Heart right ventricle (tissue), 16 donors: ENCODE results near the gene GJB2. TPM values are rescaled to one million over a fixed set of nuclear protein-coding genes. Genes with fewer than 3 reads are reported as not detected.
A peak's percentile ranks its signal among the peaks of the same experiment; 100 is the strongest.

ENCODE experiments used
- ATAC-seq, 8 donors: fragments of 200-7000 bp; cut with Tn5 transposase; one replicate each; pipeline ENCODE4 v1.9.1; 2020; ENCODE audit warnings: mild to moderate bottlenecking in 8 of 8, moderate library complexity in 8 of 8, moderate number of reproducible peaks in 1 of 8
- DNase-seq, 2 donors: peaks; one replicate each; pipeline ENCODE4 v3.0.0-alpha.2; 2020
- H3K27ac ChIP-seq, 10 donors: fragments of 200-600 bp; sonication (generic) in 2 of 10; one replicate each; pipeline versions ENCODE4 v1.5.0 to v1.8.0; 2020 to 2022; ENCODE audit warnings: mild to moderate bottlenecking in 3 of 10
- H3K27me3 ChIP-seq, 7 donors: fragments of 200-600 bp; one replicate each; pipeline ENCODE4 v1.8.0; 2021 to 2022; ENCODE audit warnings: mild to moderate bottlenecking in 2 of 7
- H3K36me3 ChIP-seq, 9 donors: fragments of 200-600 bp; sonication (generic) in 1 of 9; one replicate each; pipeline versions ENCODE4 v1.5.0 to v1.8.0; 2020 to 2022; ENCODE audit warnings: mild to moderate bottlenecking in 2 of 9
- H3K4me1 ChIP-seq, 9 donors: fragments of 200-600 bp; sonication (generic) in 1 of 9; one replicate each; pipeline versions ENCODE4 v1.5.0 to v1.8.0; 2020 to 2022; ENCODE audit warnings: mild to moderate bottlenecking in 4 of 9
- H3K4me3 ChIP-seq, 10 donors: fragments of 200-600 bp; sonication (generic) in 2 of 10; one replicate each; pipeline versions ENCODE4 v1.5.0 to v1.8.0; 2020 to 2022; ENCODE audit warnings: mild to moderate bottlenecking in 7 of 10, moderate library complexity in 2 of 10
- H3K9me3 ChIP-seq, 11 donors: fragments of 200-600 bp in 10 of 11; sonication (generic) in 2 of 11; one replicate each; pipeline versions ENCODE4 v1.5.0 to v1.8.0; 2013 to 2022; ENCODE audit warnings: mild to moderate bottlenecking in 2 of 11, control low read depth in 1 of 11, moderate library complexity in 1 of 11
- WGBS, 2 donors: extraction: QIAGEN DNeasy Blood & Tissue Kit; methylation state at CpG; one replicate each; pipeline ENCODE4 v1.1.7; 2013; ENCODE audit warnings: inconsistent platforms in 1 of 2; 5-methylcytosine and 5-hydroxymethylcytosine counted together
- intact Hi-C, 10 donors: fragments of 100-400 bp; cut with DNase I; formaldehyde crosslinking; loops; one replicate each; pipeline versions ENCODE4 v1.11.1 to v1.14.2; 2022
- polyA plus RNA-seq, 2 donors: library from polyadenylated mRNA; stranded (reverse); fragments of 200-250 nt; gene quantifications; one replicate each; pipeline ENCODE4 v1.2.3, GENCODE V29; 2013
- total RNA-seq, 10 donors: library from RNA; stranded (reverse); fragmentation: NEBNext Ultra II Directional in 3 of 10; extraction: Animal tissue kit (Norgen Biotek cat#: 25700) in 3 of 10; gene quantifications; one replicate each; pipeline versions ENCODE4 v1.2.1 to v1.2.4, GENCODE V29; 2021 to 2023
- TF ChIP-seq, protein P1 (sequence below), 9 donors: fragments of 200-600 bp; sonication (generic) in 2 of 9; IDR thresholded peaks; one replicate each; pipeline versions ENCODE4 v1.5.0 to v1.8.0; 2021 to 2022; ENCODE audit warnings: antibody characterized with exemption in 9 of 9, mild to moderate bottlenecking in 5 of 9, moderate library complexity in 1 of 9
- donor health status: Arrhythmogenic right ventricular cardiomyopathy.
- donor health status: ischemic (EF 13 %, LVEDD 7.1; RV severe dilation, severe dysfunction).
- donor health status: healthy with polysubstance abuse.
- donor health status: DM: no; HTN: yes; CAD: no.
- donor health status: DM: no; HTN: no; CAD: no.
- donor health status: ischemic (EF 25% LVEDD 6.9; RV normal size, moderate dysfunction).
- donor health status: ischemic (EF 25% LVEDD 5.7; RV mildly dilated, moderate dysfunction).
- donor health status: healthy.
- donor health status: DM: yes; HTN: yes; CAD: no.
- donor health status: Ischemic cardiomyopathy.
- donor health status: ischemic (EF 35%, LVEDD 5.7; RV mildly dilated, moderate dysfunction).
- donor health status: nonischemic (EF 11% LVEDD 7.7; RV severe dilation, severe dysfunction).
- donor health status: DM: yes; HTN: yes; CAD: no.
- donor health status: PGD.
- donor health status: ischemic (EF 29% LVEDD 5.4; RV normal size, mild dysfunction).
- donor health status: nonischemic (EF 23%, LVEDD 6.1; RV moderate dilation, normal function).

Gene GJB2
- total and polyA plus RNA-seq, 12 donors, result 0.09 to 0.90 (median 0.28) TPM; not detected in 1

DNA sequence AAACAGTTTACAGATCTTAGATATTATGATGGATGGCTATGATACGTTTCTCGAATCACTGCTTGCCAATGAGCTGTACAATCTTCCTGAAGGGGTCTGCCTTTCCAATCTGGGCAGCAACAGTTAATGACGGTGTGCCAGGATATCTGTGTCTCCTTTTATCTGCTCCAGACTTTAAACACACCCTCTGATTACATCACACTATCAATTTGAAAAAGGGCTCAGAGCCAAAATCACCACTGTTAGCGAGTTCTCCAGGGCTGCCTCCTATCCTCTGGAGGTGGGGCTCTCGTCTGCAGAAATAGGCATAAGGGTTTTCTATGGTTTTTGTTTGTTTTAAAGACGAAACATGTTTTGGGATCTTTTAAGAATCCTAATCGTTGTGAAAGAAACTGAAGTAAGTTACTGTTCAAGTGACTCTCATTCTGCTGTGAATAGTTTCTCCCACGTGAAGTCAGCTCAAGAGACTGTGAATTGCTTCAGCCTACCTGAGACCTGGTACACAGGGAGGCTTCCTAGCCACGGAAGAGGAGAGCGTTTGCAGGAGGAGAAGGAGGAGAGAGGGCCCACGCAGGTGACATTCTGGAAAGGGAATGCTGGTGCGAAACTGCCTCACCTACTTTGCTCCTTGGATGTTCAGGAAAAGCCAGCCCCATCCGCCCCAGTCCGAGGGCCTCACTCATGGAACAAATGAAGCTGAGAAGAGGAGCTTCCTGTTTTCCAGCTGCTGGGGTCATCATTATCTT lies 16.7 kb downstream of the GJB2 start:
- no peak for DNase-seq
- Histone ChIP-seq H3K27ac (no peak overlapping the region), H3K36me3 (no peaks in the 10 kb centered on the region), H3K4me3 (no peak overlapping the region), H3K9me3 (no peaks in the 10 kb centered on the region), H3K4me1 (peaks cover 0 to 17% (median 0%) of the 10 kb centered on the region in 9 donors), H3K27me3 (peaks cover 0 to 66% (median 40%) of the 10 kb centered on the region in 7 donors)
- TF ChIP-seq, protein P1, sequence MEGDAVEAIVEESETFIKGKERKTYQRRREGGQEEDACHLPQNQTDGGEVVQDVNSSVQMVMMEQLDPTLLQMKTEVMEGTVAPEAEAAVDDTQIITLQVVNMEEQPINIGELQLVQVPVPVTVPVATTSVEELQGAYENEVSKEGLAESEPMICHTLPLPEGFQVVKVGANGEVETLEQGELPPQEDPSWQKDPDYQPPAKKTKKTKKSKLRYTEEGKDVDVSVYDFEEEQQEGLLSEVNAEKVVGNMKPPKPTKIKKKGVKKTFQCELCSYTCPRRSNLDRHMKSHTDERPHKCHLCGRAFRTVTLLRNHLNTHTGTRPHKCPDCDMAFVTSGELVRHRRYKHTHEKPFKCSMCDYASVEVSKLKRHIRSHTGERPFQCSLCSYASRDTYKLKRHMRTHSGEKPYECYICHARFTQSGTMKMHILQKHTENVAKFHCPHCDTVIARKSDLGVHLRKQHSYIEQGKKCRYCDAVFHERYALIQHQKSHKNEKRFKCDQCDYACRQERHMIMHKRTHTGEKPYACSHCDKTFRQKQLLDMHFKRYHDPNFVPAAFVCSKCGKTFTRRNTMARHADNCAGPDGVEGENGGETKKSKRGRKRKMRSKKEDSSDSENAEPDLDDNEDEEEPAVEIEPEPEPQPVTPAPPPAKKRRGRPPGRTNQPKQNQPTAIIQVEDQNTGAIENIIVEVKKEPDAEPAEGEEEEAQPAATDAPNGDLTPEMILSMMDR (IDR thresholded peaks at IDR 0.05), result no peak
- no peak for ATAC-seq
- 71 to 73% methylated on average over 14 of the region's 14 CpGs for WGBS, 2 donors
- intact Hi-C loops, result no loop called here

DNA sequence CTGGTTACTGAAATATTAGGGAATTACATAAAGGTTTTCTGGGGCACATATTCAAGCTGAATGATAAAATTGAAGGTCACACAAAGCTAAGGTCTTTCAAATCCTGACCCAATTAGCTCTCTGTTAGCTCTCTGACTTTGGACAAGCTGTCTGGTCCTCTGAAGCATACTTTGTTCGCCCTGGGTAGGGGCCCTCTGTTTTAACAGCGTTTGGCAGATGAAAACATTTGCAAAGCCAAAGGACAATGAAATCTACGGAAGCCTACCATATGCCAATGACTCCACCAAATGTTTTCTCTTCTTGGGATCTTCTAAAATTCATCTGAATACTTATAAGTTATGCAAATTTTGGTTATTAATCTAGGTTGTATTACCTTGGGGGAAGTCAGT lies 17.3 kb downstream of the GJB2 start:
- H3K4me3 ChIP-seq, result no peak overlapping the region
- peak overlapping the region in 1 of 10 donors; percentile 61 for H3K27ac ChIP-seq
- H3K4me1 ChIP-seq, result peaks cover 0 to 17% (median 0%) of the 10 kb centered on the region in 9 donors
- intact Hi-C loops, result no loop called here
- TF ChIP-seq, protein P1 (IDR thresholded peaks at IDR 0.05), result no peak
- no peaks in the 10 kb centered on the region for H3K9me3 ChIP-seq
- no peak for DNase-seq
- H3K36me3 ChIP-seq, result no peaks in the 10 kb centered on the region
- ATAC-seq, result no peak
- WGBS, 2 donors, result 78 to 87% methylated on average over 3 of the region's 3 CpGs
- H3K27me3 ChIP-seq, result peaks cover 0 to 59% (median 39%) of the 10 kb centered on the region in 7 donors

DNA sequence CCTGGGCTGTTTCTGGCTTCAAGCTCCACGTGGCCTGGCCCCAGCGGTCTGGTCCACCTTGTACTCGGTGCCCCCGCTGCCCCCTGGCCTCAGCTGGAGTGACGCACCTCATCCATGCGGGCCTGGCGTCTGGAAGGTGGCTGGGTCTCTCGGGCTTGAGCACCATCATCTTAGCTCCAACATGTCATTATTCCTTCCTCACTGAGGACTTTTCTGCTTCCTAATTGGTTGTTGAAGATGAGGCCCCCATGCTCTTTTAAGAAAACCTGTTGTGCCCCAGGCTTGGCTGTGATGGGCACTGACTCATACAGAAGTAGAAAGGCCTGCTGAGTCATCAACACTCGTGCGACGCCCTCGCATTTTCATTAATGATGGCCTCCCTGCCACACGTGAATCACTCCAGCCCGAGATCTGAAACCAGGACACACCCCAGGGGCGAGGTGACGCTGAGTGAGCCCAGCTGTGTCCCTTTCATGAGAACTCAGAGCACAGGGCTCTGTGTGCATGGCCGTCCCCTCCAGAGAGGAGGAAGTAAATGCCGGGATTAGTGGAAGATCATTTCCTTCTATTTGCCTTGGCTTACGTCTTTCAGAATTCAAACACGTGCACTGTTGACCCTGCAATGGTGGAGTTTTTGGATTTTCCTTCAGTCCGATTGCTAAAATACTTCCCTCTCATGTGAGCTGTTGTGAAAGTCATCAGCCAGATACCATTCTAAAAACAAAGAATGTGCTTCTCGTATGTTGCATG lies 17.9 kb downstream of the GJB2 start:
- Histone ChIP-seq H3K27ac (peak overlapping the region in 1 of 10 donors; percentile 61), H3K27me3 (peaks cover 0 to 53% (median 39%) of the 10 kb centered on the region in 7 donors), H3K4me1 (peaks cover 0 to 17% (median 0%) of the 10 kb centered on the region in 9 donors), H3K9me3 (no peaks in the 10 kb centered on the region), H3K4me3 (no peak overlapping the region), H3K36me3 (no peaks in the 10 kb centered on the region)
- ATAC-seq, result peak; percentile 39 to 89 (median 64)
- TF ChIP-seq, protein P1 (IDR thresholded peaks at IDR 0.05), result no peak
- intact Hi-C loops, result no loop called here
- peak; percentile 44 to 52 for DNase-seq
- WGBS, 2 donors, result 51 to 62% methylated on average over 22 of the region's 22 CpGs

DNA sequence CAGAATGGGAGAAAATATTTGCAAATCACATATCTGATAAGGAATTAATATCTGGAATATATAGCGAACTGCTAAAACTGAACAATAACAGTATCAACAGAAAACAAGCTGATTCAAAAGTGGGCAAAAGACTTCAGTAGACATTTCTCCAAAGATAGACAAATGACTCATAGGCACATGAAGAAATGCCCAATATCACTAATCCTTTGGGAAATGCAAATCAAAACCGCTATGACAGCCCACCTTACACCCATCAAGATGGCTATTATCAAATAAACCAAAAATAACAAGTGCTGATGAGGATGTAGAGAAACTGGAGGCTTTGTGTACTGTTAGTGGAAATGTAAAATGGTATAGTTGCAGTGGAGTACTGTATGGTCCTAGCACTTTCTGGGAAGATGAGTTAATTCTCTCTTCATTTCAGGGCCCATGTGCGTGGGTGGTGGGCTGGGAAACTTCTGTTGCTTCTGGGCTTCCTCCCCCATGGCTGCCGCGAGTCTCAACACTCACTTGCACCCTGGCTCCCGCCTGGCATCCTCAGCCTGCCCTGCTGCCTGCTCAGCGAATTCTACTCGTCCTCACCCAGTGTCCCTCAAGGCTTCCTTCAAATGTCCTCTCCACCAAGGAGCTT lies 19.5 kb downstream of the GJB2 start:
- ATAC-seq (no peak), DNase-seq (no peak)
- peaks cover 0 to 17% (median 0%) of the 10 kb centered on the region in 9 donors for H3K4me1 ChIP-seq
- H3K27ac ChIP-seq, result no peak overlapping the region
- TF ChIP-seq, protein P1 (IDR thresholded peaks at IDR 0.05), result no peak
- H3K9me3 ChIP-seq, result no peaks in the 10 kb centered on the region
- 84 to 90% methylated on average over 8 of the region's 8 CpGs for WGBS, 2 donors
- H3K4me3 ChIP-seq, result no peak overlapping the region
- H3K36me3 ChIP-seq, result no peaks in the 10 kb centered on the region
- peaks cover 0 to 47% (median 26%) of the 10 kb centered on the region in 7 donors for H3K27me3 ChIP-seq
- intact Hi-C loops, result no loop called here
